NCI-H446 (cell line): Measurements from ENCODE around the gene CCL5.
"Not testable (repeated sequence)": the region's sequence is repeated elsewhere in the genome, so short reads cannot be mapped to it uniquely, and the experiment has no call there.

Experiments
- DNase-seq, 2 experiments: peaks; one replicate each; lab custom pipeline; 2025; lab: John Stamatoyannopoulos, UW

The CCL5 gene

DNA sequence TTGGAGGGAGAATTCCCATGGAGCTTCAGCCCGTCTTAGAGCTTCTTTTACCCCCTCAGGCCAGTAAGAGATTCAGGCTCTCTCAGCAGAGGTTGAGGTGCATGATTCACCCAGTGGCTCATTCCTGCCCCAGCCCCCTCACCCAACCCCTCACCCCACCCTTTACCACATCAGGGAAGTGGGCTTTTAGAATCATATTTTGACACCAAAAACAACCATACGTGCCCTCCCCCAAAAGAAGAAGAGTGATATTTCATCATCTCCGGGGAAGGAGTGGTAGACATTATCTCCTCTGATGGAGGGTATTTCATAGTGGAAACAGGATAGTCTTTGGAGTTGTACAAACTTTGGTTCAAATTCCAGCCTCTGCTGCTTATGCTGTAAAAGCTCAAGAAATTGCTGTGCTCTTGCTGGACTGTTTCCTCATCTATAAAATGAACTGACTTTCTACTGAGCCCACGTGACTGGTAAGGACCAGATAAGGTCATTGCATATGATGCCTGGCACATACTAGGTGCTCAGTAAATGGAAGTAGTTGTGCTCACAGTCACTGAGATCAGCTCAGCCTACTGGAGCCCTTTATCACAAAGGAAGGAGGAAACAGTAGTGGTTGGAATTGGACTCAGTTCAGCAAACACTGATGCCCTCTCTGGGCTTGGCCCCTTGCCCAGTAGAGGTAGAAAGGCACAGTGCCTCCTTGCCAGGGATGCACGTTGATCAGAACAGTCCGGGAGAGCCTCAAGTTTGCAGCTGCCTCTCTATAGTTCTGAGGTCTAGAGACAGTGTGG lies 18.3 kb upstream of the CCL5 start:
- DNase-seq: peak in 1 of 2 experiments; percentile 56

DNA sequence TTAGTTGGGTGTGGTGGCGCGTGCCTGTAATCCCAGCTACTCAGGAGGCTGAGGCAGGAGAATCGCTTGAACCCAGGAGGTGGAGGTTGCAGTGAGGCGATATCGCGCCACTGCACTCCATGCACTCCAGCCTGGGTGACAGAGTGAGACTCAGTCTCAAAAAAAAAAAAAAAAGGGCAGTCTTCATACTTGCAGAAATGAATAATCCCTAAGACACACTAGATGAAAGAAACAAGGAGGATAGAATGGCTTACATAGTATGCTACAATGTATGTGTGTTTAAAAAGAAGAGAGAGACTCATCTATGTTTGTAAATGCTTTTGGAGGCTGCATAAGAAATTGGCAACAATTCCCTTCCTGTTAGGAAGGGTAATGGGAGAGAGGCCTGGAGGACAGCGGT lies 17.6 kb upstream of the CCL5 start:
- not testable (repeated sequence) for DNase-seq

DNA sequence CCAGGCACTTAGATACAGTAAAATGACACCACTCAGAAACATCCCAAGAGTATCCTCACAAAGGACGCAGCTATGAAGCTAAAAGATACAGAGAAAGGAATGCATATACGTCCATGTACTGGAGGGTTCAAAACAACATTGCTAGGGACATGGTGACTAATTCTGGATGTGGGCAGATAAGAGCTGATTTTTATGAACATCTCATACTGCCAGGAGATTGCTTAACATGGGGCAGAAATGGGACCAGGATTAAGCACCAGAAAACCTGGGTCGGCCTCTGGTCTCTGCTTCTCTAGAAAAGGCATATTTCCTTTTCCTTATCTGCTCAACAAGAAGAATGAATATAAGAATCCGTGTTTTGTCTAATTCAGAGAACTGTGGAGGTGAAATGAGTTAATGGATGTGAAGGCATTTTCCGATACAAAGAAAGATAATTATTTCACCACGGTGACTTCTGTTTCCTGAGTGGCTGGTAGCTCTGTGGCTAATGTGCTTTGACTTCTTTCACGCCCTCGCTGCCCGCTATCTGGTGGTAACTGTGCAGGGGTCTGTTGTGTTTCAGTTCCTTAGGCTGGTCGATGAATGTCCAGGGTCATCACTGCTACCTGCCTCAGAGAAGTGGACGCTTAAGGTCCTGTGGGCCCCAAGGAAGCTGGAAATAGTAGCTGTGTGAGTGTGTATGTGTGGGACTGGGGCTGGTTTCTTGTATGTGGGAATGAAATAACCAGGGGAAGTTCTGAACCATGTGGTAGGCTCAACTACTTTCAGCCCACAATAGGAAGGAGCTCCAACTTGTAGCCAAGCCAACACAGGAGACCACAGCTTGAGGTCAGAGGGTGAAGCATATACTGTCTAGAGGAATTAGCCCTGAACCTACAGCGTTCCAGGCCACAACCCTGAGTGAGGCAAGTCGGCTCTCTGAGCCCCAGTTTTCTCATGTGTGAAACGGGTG lies 15.8 kb upstream of the CCL5 start:
- no peak for DNase-seq

DNA sequence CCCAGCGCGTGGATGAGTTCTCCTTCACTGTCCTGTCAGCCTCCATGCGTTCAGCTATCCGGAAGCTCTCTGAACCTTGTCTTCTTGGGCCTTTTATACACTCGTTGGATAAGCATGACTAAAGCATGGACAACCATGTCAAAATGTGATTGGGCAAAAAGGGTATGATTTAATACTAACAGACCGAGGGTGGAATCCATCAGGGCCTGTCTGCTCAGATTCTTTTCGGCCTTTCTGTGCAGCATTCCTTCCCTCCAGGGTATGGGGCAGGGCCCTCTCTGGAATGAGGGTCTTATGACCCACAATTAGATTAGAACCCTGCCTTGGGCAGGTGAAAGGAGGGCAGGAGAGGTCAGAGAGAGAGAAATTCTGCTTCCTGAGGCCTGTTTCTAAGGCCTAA lies 14.0 kb upstream of the CCL5 start:
- no peak for DNase-seq

DNA sequence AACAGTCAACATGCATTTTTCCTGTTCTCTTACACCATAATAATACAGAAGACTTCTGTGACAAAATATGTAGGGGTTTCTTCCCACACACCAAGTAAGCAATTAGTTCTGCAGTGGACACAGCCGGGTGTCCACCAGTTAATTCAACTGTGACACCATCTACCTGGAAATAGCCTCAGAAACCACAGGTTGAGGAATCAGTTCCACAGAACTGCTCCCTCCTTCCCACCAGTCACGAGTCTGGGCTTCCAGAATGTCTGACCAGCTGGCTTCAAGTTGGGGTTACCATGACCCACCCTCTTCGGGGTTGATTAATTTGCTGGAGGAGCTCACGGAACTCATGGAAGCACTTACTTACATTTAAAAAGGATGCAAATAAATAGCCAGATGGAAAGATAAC lies 13.6 kb upstream of the CCL5 start:
- no peak for DNase-seq

DNA sequence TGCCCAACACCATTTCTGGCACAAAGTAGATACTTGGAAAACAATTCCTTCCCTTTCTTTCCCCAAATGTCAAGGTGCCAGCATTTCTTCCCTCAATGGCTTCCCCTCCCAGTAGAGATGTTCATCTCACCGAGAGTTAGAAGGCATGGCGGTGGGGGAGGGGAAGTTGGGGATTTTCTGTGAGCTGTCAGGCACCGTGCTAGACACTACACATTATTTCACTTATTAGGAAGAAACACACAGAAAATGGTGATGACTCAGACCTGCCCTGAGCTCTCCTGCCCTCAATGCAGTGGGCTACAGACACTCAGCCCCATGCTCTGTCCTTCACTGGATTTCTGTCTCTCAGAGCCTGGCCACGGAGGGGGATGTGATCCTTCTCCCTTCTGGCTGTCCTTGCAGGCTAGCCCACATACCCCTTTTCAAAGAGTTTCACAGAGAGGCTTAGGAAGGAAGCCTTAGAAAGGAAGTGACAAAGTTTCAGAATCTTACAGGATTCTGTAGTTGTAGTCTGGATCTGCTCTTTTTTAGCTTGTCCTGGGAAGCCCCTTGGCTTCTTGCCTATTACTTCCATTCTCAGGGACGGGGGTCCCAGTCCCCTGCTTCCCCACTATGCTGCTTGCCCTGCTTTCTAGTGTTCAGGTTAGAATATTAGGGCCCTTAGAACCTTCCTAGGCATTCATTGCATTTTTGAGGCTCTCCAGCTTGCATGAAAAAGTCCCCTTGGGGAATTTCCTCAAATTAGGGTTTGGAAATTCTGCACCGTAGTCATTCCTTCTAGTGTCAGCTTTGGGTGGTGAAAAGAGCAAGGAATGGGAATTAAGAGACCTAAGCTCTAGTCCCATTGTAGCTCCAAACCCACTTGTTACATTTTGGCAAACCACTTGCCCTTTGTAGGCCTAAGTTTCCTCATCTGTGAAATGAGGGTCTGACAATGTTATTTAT lies 12.2 kb upstream of the CCL5 start:
- no peak for DNase-seq

DNA sequence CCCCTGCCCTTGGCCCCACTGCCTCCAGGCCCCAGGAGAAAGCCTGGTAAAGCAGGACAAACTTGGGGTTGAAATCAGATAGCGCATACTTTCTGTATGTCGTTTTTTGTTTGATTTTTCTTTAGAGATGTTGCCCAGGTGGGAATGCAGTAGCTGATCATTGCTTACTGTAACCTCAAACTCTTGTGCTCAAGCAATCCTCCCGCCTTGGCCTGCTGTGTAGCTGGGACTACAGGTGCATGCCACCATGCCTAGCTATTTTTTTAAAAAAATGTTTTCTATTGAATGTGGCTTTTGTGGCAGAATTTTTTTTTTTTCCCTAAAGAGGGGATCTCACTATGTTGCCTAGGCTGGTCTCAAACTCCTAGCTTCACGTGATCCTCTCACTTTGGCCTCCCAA lies 11.1 kb upstream of the CCL5 start:
- DNase-seq: no peak

DNA sequence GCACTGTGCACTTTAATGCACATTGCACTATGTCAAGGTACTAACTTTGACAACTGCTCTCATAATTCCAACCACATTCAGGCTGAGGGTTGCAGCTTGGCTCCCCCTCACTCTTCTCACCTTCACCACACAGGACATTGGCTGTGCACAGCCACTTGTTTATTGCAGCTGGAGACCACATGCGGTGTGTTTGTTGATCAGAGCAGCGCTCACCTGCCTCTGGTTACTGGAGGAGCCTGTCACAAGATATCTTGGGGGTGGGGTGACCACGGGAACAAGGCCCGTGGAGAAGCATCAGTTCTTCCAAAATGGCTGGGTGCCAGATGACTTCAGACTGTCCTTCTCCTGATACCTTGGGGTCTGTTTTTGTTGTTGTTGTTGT lies 10.6 kb upstream of the CCL5 start:
- DNase-seq: no peak

DNA sequence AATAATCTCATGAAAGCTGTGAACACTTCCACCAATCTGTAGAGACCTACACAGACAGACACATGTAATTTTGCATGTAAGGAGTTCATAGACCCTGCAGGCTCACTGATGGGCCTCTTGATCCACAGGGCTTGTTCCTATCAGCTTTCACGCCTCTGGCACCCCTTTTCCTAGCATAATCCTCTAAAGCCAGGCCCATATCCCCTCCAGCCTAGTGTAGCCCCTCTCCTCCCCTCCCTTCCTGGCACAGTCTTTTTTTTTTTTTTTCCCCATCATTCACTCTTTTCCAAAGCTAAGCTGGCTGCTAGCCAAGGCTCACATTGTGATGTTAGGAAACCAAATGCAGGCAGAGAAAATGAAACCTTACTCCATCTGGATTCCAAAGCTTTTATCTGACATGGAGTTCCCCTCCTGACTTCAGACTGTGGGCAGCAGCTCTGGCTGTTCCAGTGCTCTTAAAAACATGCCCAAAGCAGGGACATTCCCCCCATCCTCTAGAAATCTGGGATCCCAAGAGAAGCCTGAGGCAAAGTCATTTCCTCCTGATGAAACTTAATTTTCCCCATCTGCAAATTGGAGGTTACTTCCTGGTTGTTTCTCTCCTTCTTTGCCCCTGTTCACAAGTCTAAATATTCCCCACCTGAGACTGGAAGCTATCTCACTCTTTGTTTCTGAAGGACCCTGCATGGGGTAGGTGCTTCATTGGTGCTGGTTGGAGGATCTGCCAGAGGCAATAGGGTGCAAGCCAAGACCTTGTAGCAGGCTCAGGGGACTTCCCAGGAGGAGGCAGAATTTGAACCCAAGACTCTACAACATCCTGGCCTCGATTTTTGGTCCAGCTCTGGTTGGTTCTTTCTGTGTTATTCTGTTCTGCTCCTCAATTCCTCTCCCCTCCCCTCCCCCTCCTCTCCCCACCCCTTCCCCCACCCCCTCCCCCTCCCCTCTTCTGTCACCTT lies 9.9 kb upstream of the CCL5 start:
- peak; percentile 18 to 65 for DNase-seq

DNA sequence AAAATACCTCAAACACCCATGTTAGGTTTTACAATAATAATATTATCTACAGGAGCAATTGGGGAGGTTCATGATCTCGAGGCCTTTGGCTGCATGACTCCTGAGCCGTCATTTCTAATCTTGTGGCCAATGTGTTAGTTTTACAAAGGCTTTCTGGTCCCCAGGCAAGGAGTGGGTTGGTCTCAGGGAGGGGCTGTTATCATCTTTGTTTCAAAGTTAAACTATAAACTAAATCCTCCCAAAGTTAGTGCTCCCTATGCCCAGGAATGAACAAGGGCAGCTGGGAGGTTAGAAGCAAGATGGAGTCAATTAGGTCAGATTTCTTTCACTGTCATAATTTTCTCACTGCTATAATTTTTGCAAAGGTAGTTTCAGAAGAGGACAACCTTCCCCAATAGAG lies 9.1 kb upstream of the CCL5 start:
- DNase-seq: no peak

DNA sequence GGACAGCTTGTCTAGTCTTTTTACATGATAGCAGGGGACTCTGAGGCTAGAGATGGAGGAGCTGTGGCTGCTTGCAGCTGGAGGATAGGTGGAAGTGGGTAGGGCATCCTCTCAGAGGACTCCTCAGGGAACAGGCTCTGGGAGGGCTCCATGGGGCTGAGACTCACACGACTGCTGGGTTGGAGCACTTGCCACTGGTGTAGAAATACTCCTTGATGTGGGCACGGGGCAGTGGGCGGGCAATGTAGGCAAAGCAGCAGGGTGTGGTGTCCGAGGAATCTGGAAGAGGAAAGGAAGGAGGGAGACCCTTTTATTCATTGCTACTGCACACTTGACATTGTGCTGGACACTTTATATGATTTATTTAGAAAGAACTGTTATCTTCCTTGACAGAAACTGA lies 1.8 kb downstream of the CCL5 start:
- DNase-seq: no peak

DNA sequence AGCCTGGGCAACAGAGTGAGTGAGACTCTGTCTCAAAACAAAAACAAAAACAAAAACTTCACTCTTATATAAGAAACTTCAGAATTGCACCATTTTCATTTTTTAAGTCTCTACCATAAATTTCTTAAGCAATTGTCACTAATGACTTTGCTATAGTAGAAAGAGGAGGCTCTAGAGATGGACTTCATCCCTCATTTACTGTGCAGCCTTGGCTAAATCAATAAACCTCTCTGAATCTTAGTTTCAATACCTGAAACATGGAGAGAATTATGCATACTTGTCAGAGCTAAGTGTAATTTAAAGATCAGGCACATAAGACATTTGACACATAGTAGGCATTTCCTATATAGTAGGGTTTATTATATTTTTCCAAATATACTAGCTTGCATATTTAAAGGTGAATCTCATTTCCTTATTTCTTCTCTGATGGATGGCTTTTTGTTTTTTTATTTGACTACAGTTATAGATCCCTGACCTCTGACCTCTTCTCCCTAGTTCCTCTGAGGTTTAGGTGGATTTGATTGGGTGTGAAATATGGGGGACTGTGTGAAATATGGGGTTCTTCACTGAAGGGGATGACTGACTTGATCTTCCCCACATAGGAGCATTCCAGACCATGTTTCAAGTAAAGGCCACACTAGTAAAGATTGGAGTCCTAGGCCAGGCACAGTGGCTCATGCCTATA lies 2.7 kb downstream of the CCL5 start:
- DNase-seq: no peak

DNA sequence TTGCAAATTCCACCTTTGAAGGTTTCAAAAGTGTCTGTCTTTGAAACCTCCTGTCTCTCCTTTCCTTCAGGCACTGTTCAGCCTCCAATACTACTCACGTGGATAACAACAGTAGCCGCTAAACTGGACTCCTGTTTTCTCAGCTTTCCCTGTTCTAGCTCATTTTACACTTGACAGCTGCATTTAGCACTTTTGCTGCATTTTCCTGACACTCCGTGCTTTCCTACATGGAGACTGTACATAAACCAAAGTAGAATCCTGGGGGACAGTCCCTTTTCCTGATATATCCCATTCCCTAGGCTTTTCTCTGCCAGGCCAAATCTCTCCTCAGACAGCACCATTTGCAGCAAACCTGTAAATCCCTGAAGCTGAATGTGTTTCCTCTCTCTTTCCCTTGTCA lies 3.6 kb downstream of the CCL5 start:
- DNase-seq: no peak

DNA sequence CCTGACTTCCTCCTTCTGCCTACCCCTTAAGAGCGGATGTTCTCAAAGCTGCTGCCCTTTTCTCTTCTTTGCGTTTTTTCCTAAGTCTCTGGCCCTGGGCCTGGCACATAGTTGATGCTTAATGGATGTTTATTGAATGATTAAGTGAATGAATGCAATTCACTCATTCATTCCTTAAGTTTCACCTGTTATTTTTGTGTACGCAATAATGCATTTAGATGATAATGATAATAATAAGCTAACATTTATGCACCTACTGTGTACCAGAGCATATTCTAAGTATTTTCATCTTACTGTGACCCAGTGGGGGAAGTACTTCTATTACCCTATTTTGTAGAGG lies 4.4 kb downstream of the CCL5 start:
- no peak for DNase-seq

DNA sequence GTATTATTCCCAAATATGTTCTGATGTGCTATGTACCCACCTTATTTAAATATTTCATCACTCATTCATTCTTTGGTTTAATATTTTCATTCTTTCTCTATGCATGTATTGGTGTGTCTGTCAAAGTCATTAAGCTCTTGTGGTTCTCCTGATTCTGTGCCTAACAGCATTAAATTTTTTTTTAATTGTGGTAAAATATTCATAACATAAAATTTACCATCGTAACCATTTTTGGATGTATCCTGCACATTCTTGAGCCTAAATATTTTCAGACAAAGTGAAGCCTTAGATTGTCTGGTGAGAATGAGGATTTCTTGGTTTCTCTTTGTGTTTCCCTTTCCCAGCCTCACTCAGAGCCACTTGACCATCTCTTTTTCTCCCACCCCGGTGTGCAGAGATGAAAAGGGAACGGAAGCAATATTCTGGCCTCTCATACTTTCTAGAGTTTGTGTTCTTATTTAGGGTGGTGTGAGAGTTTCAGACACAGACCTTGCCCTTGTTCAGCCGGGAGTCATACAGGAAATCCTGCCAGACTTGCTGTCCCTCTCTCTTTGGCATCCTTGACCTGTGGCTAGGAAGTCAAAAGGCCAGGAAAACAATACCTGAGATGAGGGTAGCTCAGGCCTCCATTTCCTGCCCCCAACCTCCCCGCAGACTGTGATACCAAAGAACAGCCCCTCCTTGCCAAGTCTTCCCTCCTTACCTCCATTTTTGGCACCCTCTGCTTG lies 4.9 kb downstream of the CCL5 start:
- DNase-seq: no peak

DNA sequence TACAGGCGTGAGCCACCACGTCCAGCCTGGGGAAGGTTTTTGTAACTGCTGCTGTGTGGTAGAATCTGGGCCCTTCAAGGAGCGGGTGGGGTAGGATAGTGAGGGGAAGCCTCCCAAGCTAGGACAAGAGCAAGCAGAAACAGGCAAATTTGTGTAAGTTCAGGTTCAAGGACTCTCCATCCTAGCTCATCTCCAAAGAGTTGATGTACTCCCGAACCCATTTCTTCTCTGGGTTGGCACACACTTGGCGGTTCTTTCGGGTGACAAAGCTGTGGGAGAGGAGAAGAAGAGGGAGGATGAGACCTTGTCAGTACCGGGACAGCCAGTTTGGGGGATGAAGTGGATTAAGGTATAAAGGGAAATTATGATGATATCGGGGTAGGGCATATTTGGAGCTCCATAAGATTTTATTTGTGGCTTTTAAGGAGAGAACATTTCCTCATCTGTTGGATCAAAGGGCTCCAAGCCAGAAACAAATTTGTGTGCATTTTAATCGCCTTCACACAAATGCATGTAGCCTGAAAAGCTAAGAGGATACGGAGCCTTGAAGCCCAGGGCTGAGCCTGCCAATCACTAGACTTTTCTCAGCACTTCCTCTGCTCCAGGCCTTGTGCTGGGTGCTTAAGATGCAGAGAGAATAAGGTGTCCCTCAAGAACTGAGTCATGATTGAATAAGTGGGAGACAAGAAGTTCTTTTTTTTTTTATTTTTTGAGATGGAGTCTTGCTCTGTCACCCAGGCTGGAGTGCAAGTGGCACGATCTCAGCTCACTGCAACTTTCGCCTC lies 7.8 kb downstream of the CCL5 start:
- DNase-seq: no peak

DNA sequence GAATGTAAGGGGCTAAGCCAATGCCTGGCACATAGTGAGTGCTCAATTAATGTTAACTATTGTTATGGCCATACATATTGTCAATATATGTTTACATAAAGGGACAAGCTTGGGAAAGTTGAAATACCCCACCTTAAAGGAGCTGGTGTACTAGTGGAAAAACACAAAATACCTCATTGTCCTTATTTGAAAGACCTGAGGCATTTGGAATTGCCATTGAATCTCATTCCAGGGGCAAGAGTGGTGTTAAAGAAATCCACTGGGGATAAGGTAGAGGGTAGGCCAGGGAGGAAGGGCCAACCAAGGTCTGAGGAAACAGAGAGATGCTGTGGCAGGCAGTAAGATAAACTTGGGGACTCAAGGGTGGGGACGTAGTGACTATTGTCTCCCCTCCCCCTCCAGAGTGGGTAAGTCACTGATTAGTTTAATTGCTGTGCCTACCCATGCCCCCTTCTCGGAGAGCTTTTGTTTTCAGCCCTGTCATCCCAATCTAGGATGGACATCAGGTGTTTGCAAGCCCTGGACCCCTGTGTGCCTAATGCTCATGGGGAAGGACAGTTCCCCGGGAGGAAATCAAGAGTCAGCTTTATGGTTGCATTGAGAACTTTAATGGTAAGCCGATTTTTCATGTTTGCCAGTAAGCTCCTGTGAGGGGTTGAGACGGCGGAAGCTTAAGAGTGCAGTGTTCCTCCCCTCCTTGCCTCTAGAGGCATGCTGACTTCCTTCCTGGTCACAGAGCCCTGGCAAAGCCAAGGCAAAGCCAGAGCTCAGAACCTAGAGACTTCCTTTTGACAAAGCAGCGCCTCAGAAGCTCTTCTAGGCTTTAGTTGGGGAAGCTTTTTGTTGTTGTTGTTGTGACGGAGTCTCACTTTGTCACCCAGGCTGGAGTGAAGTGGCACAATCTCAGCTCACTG lies 9.0 kb downstream of the CCL5 start:
- no peak for DNase-seq

DNA sequence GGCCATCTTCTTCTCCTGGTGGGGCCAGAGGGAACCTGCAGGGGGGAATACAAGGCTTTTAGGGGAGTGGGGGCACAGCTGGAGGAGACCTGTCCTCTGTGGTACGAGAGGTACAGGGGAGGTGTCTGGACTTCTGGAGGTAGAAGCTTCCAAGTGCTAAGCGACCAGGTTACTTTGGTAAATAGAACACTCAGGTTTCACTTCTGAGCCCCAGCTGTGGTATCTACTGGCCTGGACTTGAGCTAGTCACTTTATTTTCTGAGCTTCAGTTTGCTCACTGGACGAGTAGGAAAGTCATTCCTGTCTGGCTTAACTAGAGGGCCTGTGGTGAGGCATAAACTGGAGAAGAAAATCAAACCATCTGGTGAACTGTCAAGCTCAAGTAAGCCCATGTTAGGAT lies 11.4 kb downstream of the CCL5 start, which contains the start of gene HEATR9:
HEATR9 (minus strand) TSS at position 155 of the 400 bp plus-strand sequence; CDS start at position 6, 149 bp downstream.
- DNase-seq: no peak
